Measurements from ENCODE around the gene NAV2. TPM values are rescaled to one million over a fixed set of nuclear protein-coding genes. Genes with fewer than 3 reads are reported as not detected.

The NAV2 gene
- total RNA-seq, 1 experiment from 2014 or later: 23.3 TPM

GRCh38 chr11:20099527-20099926 lies 386.9 kb downstream of the NAV2 start:
- POLR2A ChIA-PET (ENCODE audit: unreplicated experiment): interaction anchor here (0.7 kb wide), 1 partner anchor 323 kb away, joined by 3 read pairs; no protein-coding TSS in a partner anchor
- intact Hi-C loops (cut with micrococcal nuclease; ENCODE audit: unreplicated experiment): no loop called here
- no peaks in the 10 kb centered on the region for H3K9me3 ChIP-seq (ENCODE audit: insufficient read depth, low read depth)
- H3K27me3 ChIP-seq (ENCODE audit: insufficient read depth, low read depth): no peaks in the 10 kb centered on the region
- BruUV-seq (replicated peaks): no TSS peak
- H4K20me1 ChIP-seq (ENCODE audit: insufficient read depth): no peaks in the 10 kb centered on the region
- TF ChIP-seq, protein P1, sequence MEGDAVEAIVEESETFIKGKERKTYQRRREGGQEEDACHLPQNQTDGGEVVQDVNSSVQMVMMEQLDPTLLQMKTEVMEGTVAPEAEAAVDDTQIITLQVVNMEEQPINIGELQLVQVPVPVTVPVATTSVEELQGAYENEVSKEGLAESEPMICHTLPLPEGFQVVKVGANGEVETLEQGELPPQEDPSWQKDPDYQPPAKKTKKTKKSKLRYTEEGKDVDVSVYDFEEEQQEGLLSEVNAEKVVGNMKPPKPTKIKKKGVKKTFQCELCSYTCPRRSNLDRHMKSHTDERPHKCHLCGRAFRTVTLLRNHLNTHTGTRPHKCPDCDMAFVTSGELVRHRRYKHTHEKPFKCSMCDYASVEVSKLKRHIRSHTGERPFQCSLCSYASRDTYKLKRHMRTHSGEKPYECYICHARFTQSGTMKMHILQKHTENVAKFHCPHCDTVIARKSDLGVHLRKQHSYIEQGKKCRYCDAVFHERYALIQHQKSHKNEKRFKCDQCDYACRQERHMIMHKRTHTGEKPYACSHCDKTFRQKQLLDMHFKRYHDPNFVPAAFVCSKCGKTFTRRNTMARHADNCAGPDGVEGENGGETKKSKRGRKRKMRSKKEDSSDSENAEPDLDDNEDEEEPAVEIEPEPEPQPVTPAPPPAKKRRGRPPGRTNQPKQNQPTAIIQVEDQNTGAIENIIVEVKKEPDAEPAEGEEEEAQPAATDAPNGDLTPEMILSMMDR (conservative IDR thresholded peaks at IDR 0.05): no peak
- no peak for TF ChIP-seq EZH2 (IDR thresholded peaks at IDR 0.05; ENCODE audit: low read depth)
- H3F3A ChIP-seq (ENCODE audit: insufficient read depth, low read depth): no peaks in the 10 kb centered on the region
- no peaks in the 10 kb centered on the region for H3K79me2 ChIP-seq (ENCODE audit: low read depth)
- no peak for DNase-seq
- no peak overlapping the region for H3K4me2 ChIP-seq
- H3K27ac ChIP-seq: no peak overlapping the region
- no peaks in the 10 kb centered on the region for H3K4me1 ChIP-seq (replicated peaks; ENCODE audit: insufficient read depth)
- H3K9me2 ChIP-seq (ENCODE audit: insufficient read depth): no peaks in the 10 kb centered on the region
- CTCF ChIA-PET: no interaction called here
- H3K4me3 ChIP-seq: no peak overlapping the region
- peaks cover 6% of the 10 kb centered on the region; the same call in 1 of the 2 replicates for H3K36me3 ChIP-seq (ENCODE audit: low read depth)
- no peak overlapping the region for H2AFZ ChIP-seq

GRCh38 chr11:20102397-20102796 lies 389.8 kb downstream of the NAV2 start:
- TF ChIP-seq EZH2 (IDR thresholded peaks at IDR 0.05; ENCODE audit: low read depth): no peak
- TF ChIP-seq, protein P1 (conservative IDR thresholded peaks at IDR 0.05): no peak
- no peak for DNase-seq
- no peaks in the 10 kb centered on the region for H4K20me1 ChIP-seq (ENCODE audit: insufficient read depth)
- H3K4me2 ChIP-seq: no peak overlapping the region
- no peak overlapping the region for H2AFZ ChIP-seq
- H3K9me3 ChIP-seq (ENCODE audit: insufficient read depth, low read depth): no peaks in the 10 kb centered on the region
- H3K36me3 ChIP-seq (ENCODE audit: low read depth): peaks cover 4% of the 10 kb centered on the region; the same call in 1 of the 2 replicates
- no peaks in the 10 kb centered on the region for H3K9me2 ChIP-seq (ENCODE audit: insufficient read depth)
- no peak overlapping the region for H3K4me3 ChIP-seq
- ChIA-PET POLR2A (ENCODE audit: unreplicated experiment) (no interaction called here), CTCF (no interaction called here)
- BruUV-seq (replicated peaks): no TSS peak
- intact Hi-C loops (cut with micrococcal nuclease; ENCODE audit: unreplicated experiment): no loop called here
- H3K27me3 ChIP-seq (ENCODE audit: insufficient read depth, low read depth): no peaks in the 10 kb centered on the region
- H3K4me1 ChIP-seq (replicated peaks; ENCODE audit: insufficient read depth): no peaks in the 10 kb centered on the region
- H3K79me2 ChIP-seq (ENCODE audit: low read depth): no peaks in the 10 kb centered on the region
- no peak overlapping the region for H3K27ac ChIP-seq
- no peaks in the 10 kb centered on the region for H3F3A ChIP-seq (ENCODE audit: insufficient read depth, low read depth)

DNA sequence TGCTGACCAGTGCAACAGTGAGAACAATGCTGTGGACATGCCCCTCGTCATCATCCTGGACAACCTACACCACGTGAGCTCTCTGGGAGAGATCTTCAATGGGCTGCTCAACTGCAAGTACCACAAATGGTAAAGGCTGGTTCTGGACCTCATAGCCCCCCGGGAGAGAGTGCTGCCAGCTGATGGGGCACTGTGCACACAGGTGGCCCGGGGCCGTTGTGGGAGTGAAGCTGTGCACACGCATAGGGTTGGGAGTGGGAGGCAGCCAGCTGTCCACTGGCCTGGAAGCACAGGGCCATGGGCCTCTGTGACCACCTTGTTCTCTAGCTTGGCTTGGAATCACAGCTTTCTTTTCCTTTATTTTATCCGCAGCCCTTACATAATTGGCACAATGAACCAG lies 390.6 kb downstream of the NAV2 start:
- BruUV-seq (replicated peaks): no TSS peak
- TF ChIP-seq EZH2 (IDR thresholded peaks at IDR 0.05; ENCODE audit: low read depth): no peak
- TF ChIP-seq, protein P1 (conservative IDR thresholded peaks at IDR 0.05): no peak
- no peak overlapping the region for H3K4me3 ChIP-seq
- H2AFZ ChIP-seq: no peak overlapping the region
- POLR2A ChIA-PET (ENCODE audit: unreplicated experiment): no interaction called here
- no peaks in the 10 kb centered on the region for H3K9me2 ChIP-seq (ENCODE audit: insufficient read depth)
- no peak for DNase-seq
- H3F3A ChIP-seq (ENCODE audit: insufficient read depth, low read depth): no peaks in the 10 kb centered on the region
- no peaks in the 10 kb centered on the region for H3K9me3 ChIP-seq (ENCODE audit: insufficient read depth, low read depth)
- intact Hi-C loops (cut with micrococcal nuclease; ENCODE audit: unreplicated experiment): no loop called here
- H3K4me2 ChIP-seq: no peak overlapping the region
- no peaks in the 10 kb centered on the region for H3K27me3 ChIP-seq (ENCODE audit: insufficient read depth, low read depth)
- CTCF ChIA-PET: no interaction called here
- H3K27ac ChIP-seq: no peak overlapping the region
- no peaks in the 10 kb centered on the region for H3K36me3 ChIP-seq (ENCODE audit: low read depth)
- H4K20me1 ChIP-seq (ENCODE audit: insufficient read depth): no peaks in the 10 kb centered on the region
- H3K79me2 ChIP-seq (ENCODE audit: low read depth): no peaks in the 10 kb centered on the region
- H3K4me1 ChIP-seq (replicated peaks; ENCODE audit: insufficient read depth): no peaks in the 10 kb centered on the region

All from PC-9 (cell line).